HepG2 (cell line): ENCODE results near the gene MON1A. TPM values are rescaled to one million over a fixed set of nuclear protein-coding genes. Genes with fewer than 3 reads are reported as not detected.

Experiments used
- ATAC-seq: fragments of 200-7000 bp; cut with Tn5 transposase; 3 replicates; pipeline ENCODE4 v1.9.1; 2020; ENCODE audit warnings: mild to moderate bottlenecking, moderate library complexity
- BruUV-seq: library from RNA; stranded (reverse); fragments of 400-500 nt; replicated peaks from 2 replicates; lab custom pipeline; 2021; lab: Mats Ljungman, UMichigan
- CTCF ChIA-PET: fragments of 300-600 bp; formaldehyde crosslinking; extraction: SDS; loops from one replicate; lab custom pipeline; 2021; ENCODE audit warnings: low total read pairs, inconsistent platforms, low intra/inter-chr PET ratio; lab: Yijun Ruan, JAX
- POLR2A ChIA-PET: fragments of 350-600 bp; sonication (Branson Sonifier 250); formaldehyde crosslinking; loops from one replicate; lab custom pipeline; 2020; ENCODE audit warnings: antibody characterized with exemption, inconsistent platforms; lab: Yijun Ruan, JAX
- DNase-seq: peaks from one replicate; pipeline ENCODE4 v3.0.0-alpha.2; 2015; ENCODE audit warnings: low spot score
- FAIRE-seq: peaks from 3 replicates; lab custom pipeline; 2011; peaks lifted over from hg19 to GRCh38; lab: Jason Lieb, UNC
- H2AFZ ChIP-seq: one replicate; pipeline ENCODE4 v1.6.1; 2011; ENCODE audit warnings: low read length, inconsistent platforms
- H3K27ac ChIP-seq: fragments of 300-600 bp; 3 replicates; pipeline ENCODE4 v1.8.0; 2011; ENCODE audit warnings: mixed run types, mild to moderate bottlenecking, mixed read lengths, low read length, inconsistent platforms; ENCODE audit not compliant: insufficient read depth; ENCODE audit errors: extremely low read length
- H3K27me3 ChIP-seq, 2 experiments: fragments of 200-600 bp in 1 of 2; 2 replicates in 1 of 2; 3 replicates in 1 of 2; pipeline versions ENCODE4 v1.6.0 to v1.8.0; 2011; ENCODE audit warnings: low read length in 2 of 2, mild to moderate bottlenecking in 2 of 2, moderate library complexity in 2 of 2, inconsistent platforms in 1 of 2; ENCODE audit not compliant: insufficient read depth in 2 of 2, control insufficient read depth in 1 of 2
- H3K36me3 ChIP-seq, 2 experiments: fragments of 200-600 bp in 1 of 2; replicated peaks in 1 of 2; 2 replicates in 1 of 2; 3 replicates in 1 of 2; pipeline versions ENCODE4 v1.5.1 to v1.8.0; 2011; ENCODE audit warnings: low read length in 2 of 2, inconsistent platforms in 1 of 2; ENCODE audit not compliant: insufficient read depth in 2 of 2, control insufficient read depth in 1 of 2
- H3K4me1 ChIP-seq: 2 replicates; pipeline ENCODE4 v1.5.1; 2012; ENCODE audit warnings: low read length, inconsistent platforms; ENCODE audit not compliant: insufficient read depth
- H3K4me2 ChIP-seq: 2 replicates; pipeline ENCODE4 v1.6.0; 2011; ENCODE audit warnings: low read depth, low read length, inconsistent platforms
- H3K4me3 ChIP-seq, 3 experiments: fragments of 200-600 bp in 1 of 3; sonication (generic), shearing (Covaris generic) in 1 of 3; replicated peaks in 1 of 3; 2 replicates each; pipeline ENCODE4 v1.5.1; 2011 to 2016; ENCODE audit warnings: low read length in 3 of 3, inconsistent platforms in 2 of 3, low read depth in 2 of 3, mild to moderate bottlenecking in 2 of 3, control low read depth in 1 of 3, mixed read lengths in 1 of 3; ENCODE audit not compliant: insufficient read depth in 1 of 3
- H3K79me2 ChIP-seq: one replicate; pipeline ENCODE4 v1.6.1; 2011; ENCODE audit warnings: low read length, inconsistent platforms; ENCODE audit not compliant: insufficient read depth
- H3K9ac ChIP-seq: 2 replicates; pipeline ENCODE4 v1.6.0; 2011; ENCODE audit warnings: mild to moderate bottlenecking, low read depth, low read length, inconsistent platforms; ENCODE audit not compliant: insufficient read depth
- H3K9me3 ChIP-seq: 2 replicates; pipeline ENCODE4 v1.5.1; 2012; ENCODE audit warnings: mild to moderate bottlenecking, low read length
- H4K20me1 ChIP-seq: 2 replicates; pipeline ENCODE4 v1.6.0; 2011; ENCODE audit warnings: inconsistent platforms, mild to moderate bottlenecking, low read length, moderate library complexity; ENCODE audit not compliant: insufficient read depth
- ARID2 ChIP-seq: sonication (generic); formaldehyde crosslinking; IDR thresholded peaks from 2 replicates; pipeline ENCODE4 v1.8.1; 2022; ENCODE audit warnings: mild to moderate bottlenecking, missing genetic modification reagents, borderline replicate concordance
- ATF7-NPFF ChIP-seq: sonication (generic); formaldehyde crosslinking; IDR thresholded peaks from 2 replicates; pipeline ENCODE4 v1.8.1; 2023; ENCODE audit warnings: mild to moderate bottlenecking, low read depth, missing genetic modification reagents, moderate library complexity
- GTF2F1 ChIP-seq: fragments of 150-350 bp; IDR thresholded peaks from 2 replicates; pipeline ENCODE4 v1.6.1; 2014; ENCODE audit warnings: low read length
- KAT8 ChIP-seq: IDR thresholded peaks from 2 replicates; pipeline ENCODE4 v1.6.1; 2016; ENCODE audit warnings: missing genetic modification reagents, missing compliant biosample characterization
- NFYC ChIP-seq: IDR thresholded peaks from 2 replicates; pipeline ENCODE4 v1.6.1; 2016; ENCODE audit warnings: missing genetic modification reagents, missing compliant biosample characterization
- TBP ChIP-seq: sonication (generic); formaldehyde crosslinking; IDR thresholded peaks from 2 replicates; pipeline ENCODE4 v1.5.0; 2020; ENCODE audit warnings: missing genetic modification reagents
- TP53 ChIP-seq: sonication (generic); formaldehyde crosslinking; conservative IDR thresholded peaks from 2 replicates; pipeline ENCODE4 v1.4.0; 2020; ENCODE audit warnings: missing genetic modification reagents
- ZNF205 ChIP-seq: IDR thresholded peaks from 2 replicates; pipeline ENCODE4 v1.6.1; 2018; ENCODE audit warnings: missing biosample characterization, missing genetic modification reagents
- ZNF253 ChIP-seq: sonication (generic); formaldehyde crosslinking; IDR thresholded peaks from 2 replicates; pipeline ENCODE4 v1.8.0; 2022; ENCODE audit warnings: mild to moderate bottlenecking, missing genetic modification reagents, borderline replicate concordance
- ZNF841 ChIP-seq: sonication (generic); formaldehyde crosslinking; IDR thresholded peaks from 2 replicates; pipeline ENCODE4 v1.8.1; 2023; ENCODE audit warnings: missing genetic modification reagents, borderline replicate concordance
- WGBS: methylation state at CpG from one replicate; pipeline ENCODE4 v1.1.6; 2017; ENCODE audit warnings: low lambda C conversion rate; 5-methylcytosine and 5-hydroxymethylcytosine counted together
- in situ Hi-C: cut with HindIII; loops from 2 replicates; pipeline ENCODE4 v1.10.0; 2017; ENCODE audit warnings: low pct_unique_long_range_greater_than_20kb; ENCODE audit not compliant: extremely low pct_ligation_motif_present
- intact Hi-C: fragments of 100-400 bp; cut with micrococcal nuclease; formaldehyde crosslinking; loops from one replicate; pipeline ENCODE4 v1.10.0; 2022; ENCODE audit not compliant: unreplicated experiment
- polyA plus RNA-seq, 8 experiments: library from polyadenylated mRNA; depleted of rRNA in 3 of 8; stranded (reverse) in 7 of 8; unstranded in 1 of 8; fragments of >200 nt; fragmentation: Illumina TruSeq in 4 of 8; extraction: Trizol in 4 of 8; gene quantifications; 2 replicates each; pipeline versions ENCODE4 v1.2.1 to v1.2.3, GENCODE V29; 2011 to 2016; ENCODE audit warnings: low read depth in 4 of 8, missing spikeins in 1 of 8, mixed read lengths in 1 of 8; ENCODE audit not compliant: insufficient read depth in 1 of 8
- total RNA-seq, 5 experiments: library from RNA; depleted of rRNA; stranded (reverse); fragments of >200 nt; fragmentation: Illumina TruSeq; extraction: Trizol; gene quantifications; 2 replicates each; pipeline ENCODE4 v1.2.3, GENCODE V29; 2016; ENCODE audit warnings: low read depth in 1 of 5
- TF ChIP-seq, protein P1 (sequence below): sonication (generic); formaldehyde crosslinking; conservative IDR thresholded peaks from 2 replicates; pipeline ENCODE4 v1.4.0; 2020; ENCODE audit warnings: missing genetic modification reagents
- TF ChIP-seq, protein P2 (sequence below): IDR thresholded peaks from 2 replicates; pipeline ENCODE4 v1.6.1; 2012; ENCODE audit warnings: inconsistent platforms
- TF ChIP-seq, protein P3 (sequence below): sonication (generic); formaldehyde crosslinking; IDR thresholded peaks from 2 replicates; pipeline ENCODE4 v1.4.0; 2020; ENCODE audit warnings: low read depth, missing genetic modification reagents
- TF ChIP-seq, protein P4 (sequence below): sonication (generic); formaldehyde crosslinking; IDR thresholded peaks from 2 replicates; pipeline ENCODE4 v1.5.1; 2020; ENCODE audit warnings: missing genetic modification reagents, mild to moderate bottlenecking, borderline replicate concordance

Gene MON1A
- total and polyA plus RNA-seq, 2 of the 13 experiments (the other 11 are each of a cell fraction or from before 2014, with no cell fraction given) = 4.6 to 9.0 TPM

DNA sequence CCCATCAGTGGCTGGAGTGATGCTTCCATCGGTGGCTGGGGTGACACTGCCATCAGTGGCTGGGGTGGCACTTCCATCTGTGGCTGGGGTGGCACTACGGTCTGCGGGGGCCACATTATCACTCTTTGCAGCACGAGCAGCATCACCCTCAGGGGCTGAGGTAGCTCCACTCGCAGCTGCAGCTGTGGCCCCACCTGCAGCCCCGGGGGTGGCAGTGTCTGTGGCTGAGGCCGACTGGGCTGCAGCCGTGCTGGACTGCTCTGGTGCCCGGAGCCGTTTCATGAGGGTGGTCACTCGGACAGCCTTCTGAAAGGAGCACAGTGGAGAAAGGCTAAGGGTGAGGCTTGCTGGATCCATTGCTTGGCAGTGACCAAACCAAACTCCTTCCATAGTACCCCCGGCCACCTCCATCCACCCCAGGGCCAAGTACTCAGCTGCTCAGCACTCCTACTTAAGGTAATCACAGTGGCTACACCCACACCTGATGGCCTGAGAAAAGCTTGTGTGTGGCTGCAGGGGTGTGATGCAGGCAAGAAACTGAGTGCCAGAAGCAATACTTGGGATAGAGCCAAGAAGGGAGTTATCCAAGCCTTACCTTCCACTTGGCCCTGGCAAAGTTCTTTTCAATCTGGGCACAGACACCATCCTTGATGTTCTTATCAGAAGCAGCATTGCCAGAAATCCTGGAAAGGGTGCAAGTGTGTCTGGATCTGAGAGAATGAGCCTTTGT, 69.9 kb downstream of the MON1A start:
- H3K79me2 ChIP-seq = peaks cover 12% of the 10 kb centered on the region
- CTCF ChIA-PET = no interaction called here
- H3K27me3 ChIP-seq = peaks cover 5 to 34% of the 10 kb centered on the region in 2 experiments
- FAIRE-seq = no peak
- BruUV-seq = no TSS peak
- H4K20me1 ChIP-seq = no peaks in the 10 kb centered on the region
- no peak for TF ChIP-seq TBP (CRISPR knock-in tag)
- TF ChIP-seq ZNF841 (CRISPR knock-in tag) = no peak
- TF ChIP-seq, protein P1, sequence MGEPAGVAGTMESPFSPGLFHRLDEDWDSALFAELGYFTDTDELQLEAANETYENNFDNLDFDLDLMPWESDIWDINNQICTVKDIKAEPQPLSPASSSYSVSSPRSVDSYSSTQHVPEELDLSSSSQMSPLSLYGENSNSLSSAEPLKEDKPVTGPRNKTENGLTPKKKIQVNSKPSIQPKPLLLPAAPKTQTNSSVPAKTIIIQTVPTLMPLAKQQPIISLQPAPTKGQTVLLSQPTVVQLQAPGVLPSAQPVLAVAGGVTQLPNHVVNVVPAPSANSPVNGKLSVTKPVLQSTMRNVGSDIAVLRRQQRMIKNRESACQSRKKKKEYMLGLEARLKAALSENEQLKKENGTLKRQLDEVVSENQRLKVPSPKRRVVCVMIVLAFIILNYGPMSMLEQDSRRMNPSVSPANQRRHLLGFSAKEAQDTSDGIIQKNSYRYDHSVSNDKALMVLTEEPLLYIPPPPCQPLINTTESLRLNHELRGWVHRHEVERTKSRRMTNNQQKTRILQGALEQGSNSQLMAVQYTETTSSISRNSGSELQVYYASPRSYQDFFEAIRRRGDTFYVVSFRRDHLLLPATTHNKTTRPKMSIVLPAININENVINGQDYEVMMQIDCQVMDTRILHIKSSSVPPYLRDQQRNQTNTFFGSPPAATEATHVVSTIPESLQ (CRISPR knock-in tag) = no peak
- no peak for TF ChIP-seq ZNF205 (CRISPR knock-in tag)
- no peak for TF ChIP-seq TP53 (CRISPR knock-in tag)
- TF ChIP-seq GTF2F1 = no peak
- TF ChIP-seq, protein P2, sequence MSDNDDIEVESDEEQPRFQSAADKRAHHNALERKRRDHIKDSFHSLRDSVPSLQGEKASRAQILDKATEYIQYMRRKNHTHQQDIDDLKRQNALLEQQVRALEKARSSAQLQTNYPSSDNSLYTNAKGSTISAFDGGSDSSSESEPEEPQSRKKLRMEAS = no peak
- TF ChIP-seq, protein P3, sequence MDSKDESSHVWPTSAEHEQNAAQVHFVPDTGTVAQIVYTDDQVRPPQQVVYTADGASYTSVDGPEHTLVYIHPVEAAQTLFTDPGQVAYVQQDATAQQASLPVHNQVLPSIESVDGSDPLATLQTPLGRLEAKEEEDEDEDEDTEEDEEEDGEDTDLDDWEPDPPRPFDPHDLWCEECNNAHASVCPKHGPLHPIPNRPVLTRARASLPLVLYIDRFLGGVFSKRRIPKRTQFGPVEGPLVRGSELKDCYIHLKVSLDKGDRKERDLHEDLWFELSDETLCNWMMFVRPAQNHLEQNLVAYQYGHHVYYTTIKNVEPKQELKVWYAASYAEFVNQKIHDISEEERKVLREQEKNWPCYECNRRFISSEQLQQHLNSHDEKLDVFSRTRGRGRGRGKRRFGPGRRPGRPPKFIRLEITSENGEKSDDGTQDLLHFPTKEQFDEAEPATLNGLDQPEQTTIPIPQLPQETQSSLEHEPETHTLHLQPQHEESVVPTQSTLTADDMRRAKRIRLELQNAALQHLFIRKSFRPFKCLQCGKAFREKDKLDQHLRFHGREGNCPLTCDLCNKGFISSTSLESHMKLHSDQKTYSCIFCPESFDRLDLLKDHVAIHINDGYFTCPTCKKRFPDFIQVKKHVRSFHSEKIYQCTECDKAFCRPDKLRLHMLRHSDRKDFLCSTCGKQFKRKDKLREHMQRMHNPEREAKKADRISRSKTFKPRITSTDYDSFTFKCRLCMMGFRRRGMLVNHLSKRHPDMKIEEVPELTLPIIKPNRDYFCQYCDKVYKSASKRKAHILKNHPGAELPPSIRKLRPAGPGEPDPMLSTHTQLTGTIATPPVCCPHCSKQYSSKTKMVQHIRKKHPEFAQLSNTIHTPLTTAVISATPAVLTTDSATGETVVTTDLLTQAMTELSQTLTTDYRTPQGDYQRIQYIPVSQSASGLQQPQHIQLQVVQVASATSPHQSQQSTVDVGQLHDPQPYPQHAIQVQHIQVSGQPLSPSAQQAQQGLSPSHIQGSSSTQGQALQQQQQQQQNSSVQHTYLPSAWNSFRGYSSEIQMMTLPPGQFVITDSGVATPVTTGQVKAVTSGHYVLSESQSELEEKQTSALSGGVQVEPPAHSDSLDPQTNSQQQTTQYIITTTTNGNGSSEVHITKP (CRISPR knock-in tag) = no peak
- TF ChIP-seq ATF7-NPFF (CRISPR knock-in tag) = no peak
- TF ChIP-seq, protein P4, sequence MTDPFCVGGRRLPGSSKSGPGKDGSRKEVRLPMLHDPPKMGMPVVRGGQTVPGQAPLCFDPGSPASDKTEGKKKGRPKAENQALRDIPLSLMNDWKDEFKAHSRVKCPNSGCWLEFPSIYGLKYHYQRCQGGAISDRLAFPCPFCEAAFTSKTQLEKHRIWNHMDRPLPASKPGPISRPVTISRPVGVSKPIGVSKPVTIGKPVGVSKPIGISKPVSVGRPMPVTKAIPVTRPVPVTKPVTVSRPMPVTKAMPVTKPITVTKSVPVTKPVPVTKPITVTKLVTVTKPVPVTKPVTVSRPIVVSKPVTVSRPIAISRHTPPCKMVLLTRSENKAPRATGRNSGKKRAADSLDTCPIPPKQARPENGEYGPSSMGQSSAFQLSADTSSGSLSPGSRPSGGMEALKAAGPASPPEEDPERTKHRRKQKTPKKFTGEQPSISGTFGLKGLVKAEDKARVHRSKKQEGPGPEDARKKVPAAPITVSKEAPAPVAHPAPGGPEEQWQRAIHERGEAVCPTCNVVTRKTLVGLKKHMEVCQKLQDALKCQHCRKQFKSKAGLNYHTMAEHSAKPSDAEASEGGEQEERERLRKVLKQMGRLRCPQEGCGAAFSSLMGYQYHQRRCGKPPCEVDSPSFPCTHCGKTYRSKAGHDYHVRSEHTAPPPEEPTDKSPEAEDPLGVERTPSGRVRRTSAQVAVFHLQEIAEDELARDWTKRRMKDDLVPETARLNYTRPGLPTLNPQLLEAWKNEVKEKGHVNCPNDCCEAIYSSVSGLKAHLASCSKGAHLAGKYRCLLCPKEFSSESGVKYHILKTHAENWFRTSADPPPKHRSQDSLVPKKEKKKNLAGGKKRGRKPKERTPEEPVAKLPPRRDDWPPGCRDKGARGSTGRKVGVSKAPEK (CRISPR knock-in tag) = no peak
- no peak for TF ChIP-seq ARID2 (CRISPR knock-in tag)
- no peak for TF ChIP-seq KAT8 (CRISPR knock-in tag)
- no peak for TF ChIP-seq NFYC (CRISPR knock-in tag)
- TF ChIP-seq ZNF253 = no peak
- no peak for DNase-seq
- POLR2A ChIA-PET = no interaction called here
- H3K9me3 ChIP-seq = no peaks in the 10 kb centered on the region
- ATAC-seq = no peak
- 50% methylated on average over 1 of the region's 12 CpGs for WGBS
- no peak overlapping the region for H3K4me2 ChIP-seq
- H3K4me1 ChIP-seq = peaks cover 34% of the 10 kb centered on the region
- intact Hi-C loops = no loop called here
- no peak overlapping the region for H3K4me3 ChIP-seq
- in situ Hi-C loops = no loop called here
- no peaks in the 10 kb centered on the region for H3K36me3 ChIP-seq
- no peak overlapping the region for H2AFZ ChIP-seq
- H3K9ac ChIP-seq = no peak overlapping the region
- no peak overlapping the region for H3K27ac ChIP-seq
